ENCODE data around the gene HMBS.
"Not testable (repeated sequence)": the region's sequence is repeated elsewhere in the genome, so short reads cannot be mapped to it uniquely, and the experiment has no call there.

Gene HMBS

GRCh38 chr11:119118227-119118626 lies 33.5 kb downstream of the HMBS start:
- no peak for DNase-seq (ENCODE audit: low read depth, low spot score)

DNA sequence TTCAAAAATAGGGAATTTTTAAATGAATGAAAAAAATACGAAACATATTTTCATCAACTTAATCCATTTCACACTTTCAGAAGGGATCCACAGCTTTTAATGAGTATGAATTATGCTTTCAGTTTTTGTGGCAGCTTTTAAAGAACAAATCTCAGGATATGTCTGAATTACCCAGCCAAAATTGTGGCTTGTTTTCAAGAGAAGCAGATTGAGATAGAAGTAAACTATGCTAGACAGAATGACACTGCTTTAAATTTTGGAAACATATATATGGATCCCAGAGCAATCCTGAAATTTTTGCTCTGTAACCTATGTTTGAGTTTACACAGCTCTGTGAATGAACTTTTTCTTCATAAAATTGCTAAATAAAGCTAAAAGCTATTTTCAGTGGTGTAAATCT lies 34.3 kb downstream of the HMBS start:
- no peak for DNase-seq (ENCODE audit: low read depth, low spot score)

GRCh38 chr11:119120639-119121007 lies 35.9 kb downstream of the HMBS start:
- DNase-seq (ENCODE audit: low read depth, low spot score), result no peak

- peak; percentile 100 for DNase-seq (ENCODE audit: low read depth, low spot score)
These were observed 36.5 kb downstream of the HMBS start, which contains the start of gene HINFP for GRCh38 chr11:119121008-119121810. Gene HINFP (plus strand): TSS chr11:119121580. CDS start chr11:119126945, 5,365 bp downstream.

GRCh38 chr11:119121811-119122124 lies 37.1 kb downstream of the HMBS start:
- DNase-seq (ENCODE audit: low read depth, low spot score), result no peak

DNA sequence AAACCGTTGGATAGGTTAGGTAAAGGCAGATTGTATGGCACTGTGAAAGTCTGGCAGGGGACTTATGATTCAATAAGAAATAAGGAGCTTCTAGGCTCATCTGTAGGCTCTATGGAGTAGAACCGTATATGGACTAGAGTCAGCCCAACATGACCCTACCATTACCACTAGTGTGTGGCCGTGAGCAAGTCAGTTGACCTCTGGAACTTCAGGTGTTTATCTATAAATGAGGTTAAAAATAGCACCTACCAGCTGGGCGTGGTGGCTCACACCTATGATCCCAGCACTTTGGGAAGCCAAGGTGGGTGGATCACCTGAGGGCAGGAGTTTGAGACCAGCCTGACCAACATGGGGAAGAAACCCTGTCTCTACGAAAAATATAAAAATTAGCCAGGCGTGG lies 41.1 kb downstream of the HMBS start:
- no peak for DNase-seq (ENCODE audit: low read depth, low spot score)

DNA sequence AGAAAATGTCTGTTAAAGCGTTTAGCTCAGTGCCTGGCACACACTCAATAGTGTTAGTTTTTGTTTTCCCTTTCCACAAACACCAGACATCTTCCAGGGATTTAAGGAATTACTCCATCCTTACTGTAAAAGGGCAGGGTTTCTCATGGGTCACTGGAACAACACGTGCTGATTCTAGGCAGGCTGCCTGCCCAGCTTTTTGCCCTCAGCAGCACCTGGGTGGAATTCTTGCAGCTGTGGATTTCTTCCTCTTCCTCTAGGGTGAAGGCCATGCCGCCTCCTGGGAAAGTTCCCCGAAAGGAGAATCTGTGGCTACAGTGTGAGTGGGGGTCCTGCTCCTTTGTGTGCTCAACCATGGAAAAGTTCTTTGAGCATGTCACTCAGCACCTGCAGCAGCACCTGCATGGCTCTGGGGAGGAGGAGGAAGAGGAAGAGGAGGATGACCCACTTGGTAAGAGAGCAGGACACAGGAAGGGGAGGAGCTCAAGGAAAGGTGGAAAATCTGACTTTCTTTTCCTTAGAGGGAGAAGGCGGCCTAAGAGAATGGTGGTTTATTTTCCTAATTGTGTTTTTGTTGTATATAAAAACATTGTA lies 42.1 kb downstream of the HMBS start:
- DNase-seq (ENCODE audit: low read depth, low spot score), result no peak

DNA sequence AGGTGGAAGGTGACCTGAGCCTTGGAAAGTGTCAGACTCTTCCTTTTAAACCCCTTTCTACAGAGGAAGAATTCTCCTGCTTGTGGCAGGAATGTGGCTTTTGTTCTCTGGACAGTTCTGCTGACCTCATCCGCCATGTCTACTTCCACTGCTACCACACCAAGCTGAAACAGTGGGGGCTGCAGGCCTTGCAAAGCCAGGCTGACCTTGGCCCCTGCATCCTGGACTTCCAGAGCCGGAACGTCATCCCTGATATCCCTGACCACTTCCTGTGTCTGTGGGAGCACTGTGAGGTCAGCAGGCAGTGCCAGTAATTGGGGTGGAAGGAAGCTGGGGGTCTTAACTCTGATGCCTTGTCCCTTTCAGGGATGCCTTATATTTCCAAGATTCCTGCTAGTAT lies 46.0 kb downstream of the HMBS start:
- no peak for DNase-seq (ENCODE audit: low read depth, low spot score)

DNA sequence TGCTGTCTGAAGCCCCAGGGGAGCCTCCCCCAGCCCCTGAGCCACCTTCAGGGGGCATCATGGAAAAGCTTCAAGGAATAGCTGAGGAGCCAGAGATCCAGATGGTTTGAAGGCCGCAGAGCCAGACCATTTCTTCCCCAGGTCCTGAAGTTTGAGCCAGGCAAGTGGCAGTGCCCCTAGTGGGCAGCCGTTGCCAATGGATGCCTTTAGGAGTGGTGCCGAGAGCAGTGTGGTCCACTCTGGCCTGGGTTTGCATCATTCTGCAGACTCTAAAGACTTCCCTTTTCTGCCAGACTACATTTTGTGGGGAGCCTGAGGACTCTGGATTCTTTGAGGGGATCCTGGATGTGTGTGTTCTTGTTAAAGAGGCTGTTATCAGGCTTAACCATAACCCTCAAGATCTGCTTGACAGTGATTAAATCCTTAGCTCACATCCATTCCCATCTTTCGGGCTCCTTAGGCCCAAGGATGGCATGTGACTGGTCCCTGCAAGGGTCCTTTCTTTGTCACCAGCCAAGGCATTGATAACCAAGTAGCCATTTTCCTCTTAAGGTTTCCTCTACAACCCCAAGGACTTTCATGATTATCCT lies 49.8 kb downstream of the HMBS start:
- peak; percentile 12 for DNase-seq (ENCODE audit: low read depth, low spot score)

DNA sequence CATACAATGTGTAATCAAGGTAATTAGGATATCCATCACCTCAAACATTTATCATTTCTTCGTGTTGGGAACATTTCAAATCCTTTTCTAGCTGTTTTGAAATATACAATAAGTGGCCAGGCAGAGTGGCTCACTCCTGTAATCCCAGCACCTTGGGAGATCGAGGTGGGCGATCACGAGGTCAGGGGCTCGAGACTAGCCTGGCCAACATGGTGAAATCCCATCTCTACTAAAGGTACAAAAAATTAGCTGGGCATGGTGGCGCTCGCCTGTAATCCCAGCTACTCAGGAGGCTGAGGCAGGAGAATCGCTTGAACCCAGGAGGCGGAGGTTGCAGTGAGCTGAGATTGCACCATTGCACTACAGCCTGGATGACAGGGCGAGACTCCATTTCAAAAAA lies 54.6 kb downstream of the HMBS start:
- not testable (repeated sequence) for DNase-seq (ENCODE audit: low read depth, low spot score)
